ENCODE data around the gene UMODL1.
A peak's percentile ranks its signal among the peaks of the same experiment; 100 is the strongest.

Gene UMODL1

GRCh38 chr21:42038826-42039425 is 32.2 kb upstream of the UMODL1 start:
- DNase-seq: no peak

GRCh38 chr21:42039470-42039901 is 31.6 kb upstream of the UMODL1 start:
- DNase-seq: no peak

GRCh38 chr21:42039911-42040351 is 31.2 kb upstream of the UMODL1 start:
- no peak for DNase-seq

GRCh38 chr21:42040411-42041180 is 30.5 kb upstream of the UMODL1 start:
- DNase-seq: no peak

- no peak for DNase-seq
These were observed 29.9 kb upstream of the UMODL1 start for GRCh38 chr21:42041246-42041645.

GRCh38 chr21:42041711-42042110 is 29.4 kb upstream of the UMODL1 start:
- DNase-seq: no peak

GRCh38 chr21:42042651-42043050 is 28.5 kb upstream of the UMODL1 start:
- DNase-seq: no peak

- DNase-seq: no peak
These were observed 27.8 kb upstream of the UMODL1 start for GRCh38 chr21:42043201-42043895.

- DNase-seq: no peak
These were observed 27.2 kb upstream of the UMODL1 start for GRCh38 chr21:42043961-42044360.

GRCh38 chr21:42044871-42045495 is 26.1 kb upstream of the UMODL1 start:
- DNase-seq: no peak

GRCh38 chr21:42047821-42048613 is 23.1 kb upstream of the UMODL1 start:
- DNase-seq: peak in 14 of 58 donors; percentile 6 to 59 (median 26)

- DNase-seq: no peak
These were observed 22.1 kb upstream of the UMODL1 start for GRCh38 chr21:42048870-42049577.

GRCh38 chr21:42049578-42050430 is 21.3 kb upstream of the UMODL1 start:
- DNase-seq: no peak

- DNase-seq: no peak
These were observed 19.3 kb upstream of the UMODL1 start for GRCh38 chr21:42051788-42052187.

- DNase-seq: no peak
These were observed 15.7 kb upstream of the UMODL1 start for GRCh38 chr21:42055425-42055824.

GRCh38 chr21:42056468-42056867 is 14.6 kb upstream of the UMODL1 start:
- DNase-seq: no peak

GRCh38 chr21:42056996-42057689 is 14.0 kb upstream of the UMODL1 start:
- DNase-seq: peak in 1 of 58 donors; percentile 28

GRCh38 chr21:42057851-42058437 is 13.2 kb upstream of the UMODL1 start:
- DNase-seq: no peak

Data from anterior cingulate cortex (tissue), 58 donors.